HEK293 (cell line): Measurements from ENCODE around the gene NOSIP.

Experiments
- CTCF ChIA-PET: fragments of 350-600 bp; formaldehyde crosslinking; extraction: SDS; loops from one replicate; lab custom pipeline; 2021; ENCODE audit warnings: antibody characterized with exemption; lab: Yijun Ruan, JAX
- POLR2A ChIA-PET: fragments of 300-600 bp; formaldehyde crosslinking; extraction: SDS; loops from one replicate; lab custom pipeline; 2020; ENCODE audit warnings: antibody characterized with exemption, inconsistent platforms; lab: Yijun Ruan, JAX
- H3K27ac ChIP-seq: fragments of 200-500 bp; sonication (Bioruptor generic); 2 replicates; pipeline ENCODE4 v1.5.1; 2014; ENCODE audit warnings: low read depth, low read length, control low read depth, inconsistent platforms; ENCODE audit errors: extremely low read depth
- H3K36me3 ChIP-seq, 2 experiments: fragments of 200-500 bp in 1 of 2; sonication (Bioruptor generic) in 1 of 2; 1 replicate in 1 of 2; 2 replicates in 1 of 2; pipeline ENCODE4 v1.5.1; 2014 to 2017; ENCODE audit warnings: inconsistent platforms in 2 of 2, low read length in 2 of 2; ENCODE audit not compliant: control insufficient read depth in 2 of 2, insufficient read depth in 1 of 2
- H3K4me1 ChIP-seq: fragments of 200-500 bp; sonication (Bioruptor generic); 2 replicates; pipeline ENCODE4 v1.5.1; 2014; ENCODE audit warnings: mild to moderate bottlenecking, low read length, inconsistent platforms; ENCODE audit not compliant: control insufficient read depth, insufficient read depth
- H3K4me3 ChIP-seq: 2 replicates; pipeline ENCODE4 v1.5.1; 2011; ENCODE audit warnings: low read depth, mild to moderate bottlenecking, control low read depth, low read length, moderate library complexity
- H3K9me3 ChIP-seq: fragments of 200-500 bp; sonication (Bioruptor generic); 2 replicates; pipeline ENCODE4 v1.5.1; 2014; ENCODE audit warnings: low read depth, low read length, inconsistent platforms; ENCODE audit not compliant: control insufficient read depth, insufficient read depth
- GLIS2 ChIP-seq: fragments of 450-650 bp; formaldehyde crosslinking; IDR thresholded peaks from 2 replicates; pipeline ENCODE4 v1.5.1; 2016; ENCODE audit warnings: missing biosample characterization, missing genetic modification characterization
- REPIN1 ChIP-seq: fragments of 450-650 bp; formaldehyde crosslinking; IDR thresholded peaks from 2 replicates; pipeline ENCODE4 v1.5.1; 2017; ENCODE audit warnings: missing biosample characterization, missing genetic modification characterization, low read depth
- ZBTB20 ChIP-seq: fragments of 450-650 bp; formaldehyde crosslinking; IDR thresholded peaks from 2 replicates; pipeline ENCODE4 v1.5.1; 2016; ENCODE audit warnings: missing biosample characterization, missing genetic modification characterization
- ZBTB21 ChIP-seq: fragments of 450-650 bp; formaldehyde crosslinking; IDR thresholded peaks from 2 replicates; pipeline ENCODE4 v1.5.1; 2017; ENCODE audit warnings: missing biosample characterization, missing genetic modification characterization
- ZNF423 ChIP-seq: fragments of 450-650 bp; formaldehyde crosslinking; IDR thresholded peaks from 2 replicates; pipeline ENCODE4 v1.5.1; 2016; ENCODE audit warnings: missing biosample characterization, missing genetic modification characterization
- ZNF558 ChIP-seq: fragments of 450-650 bp; formaldehyde crosslinking; IDR thresholded peaks from 2 replicates; pipeline ENCODE4 v1.5.1; 2016; ENCODE audit warnings: missing biosample characterization, missing genetic modification characterization
- ZNF600 ChIP-seq: fragments of 450-650 bp; formaldehyde crosslinking; IDR thresholded peaks from 2 replicates; pipeline ENCODE4 v1.5.1; 2016; ENCODE audit warnings: missing biosample characterization, missing genetic modification characterization
- ZSCAN23 ChIP-seq: fragments of 450-650 bp; formaldehyde crosslinking; IDR thresholded peaks from 2 replicates; pipeline ENCODE4 v1.5.1; 2016; ENCODE audit warnings: missing biosample characterization, missing genetic modification characterization
- TF ChIP-seq, protein P1 (sequence below): fragments of 450-650 bp; IDR thresholded peaks from 2 replicates; pipeline ENCODE4 v1.5.1; 2018; ENCODE audit warnings: missing biosample characterization, mild to moderate bottlenecking, missing genetic modification characterization
- TF ChIP-seq, protein P2 (sequence below): fragments of 450-650 bp; formaldehyde crosslinking; IDR thresholded peaks from 2 replicates; pipeline ENCODE4 v1.5.1; 2016; ENCODE audit warnings: missing biosample characterization, missing genetic modification characterization
- TF ChIP-seq, protein P3 (sequence below): fragments of 450-650 bp; formaldehyde crosslinking; IDR thresholded peaks from 2 replicates; pipeline ENCODE4 v1.5.1; 2016; ENCODE audit warnings: missing biosample characterization, missing genetic modification characterization
- TF ChIP-seq, protein P4 (sequence below): IDR thresholded peaks from 2 replicates; pipeline ENCODE4 v1.6.1; 2011; ENCODE audit warnings: mild to moderate bottlenecking, low read depth, low read length, borderline replicate concordance
- TF ChIP-seq, protein P5 (sequence below): fragments of 450-650 bp; formaldehyde crosslinking; IDR thresholded peaks from 2 replicates; pipeline ENCODE4 v1.5.1; 2016; ENCODE audit warnings: missing biosample characterization, missing genetic modification characterization, borderline replicate concordance

NOSIP gene

DNA sequence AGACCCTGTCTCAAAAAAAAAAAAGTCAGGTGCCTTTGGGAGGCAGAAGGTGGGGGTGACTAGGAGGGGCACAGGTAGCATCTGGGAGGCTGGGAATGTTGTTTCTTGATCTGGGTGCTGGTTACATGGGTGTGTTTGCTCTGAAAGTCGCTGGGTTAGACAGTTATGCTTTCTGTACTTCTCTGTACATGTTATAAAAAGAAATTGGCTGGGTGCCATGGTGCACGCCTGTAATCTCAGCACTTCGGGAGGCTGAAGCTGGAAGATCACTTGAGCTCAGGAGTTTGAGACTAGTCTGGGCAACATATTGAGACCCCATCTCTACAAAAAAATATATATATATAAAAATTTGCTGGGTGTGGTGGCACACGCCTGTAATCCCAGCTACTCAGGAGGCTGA is 15.1 kb downstream of the NOSIP start (continued):
- TF ChIP-seq, protein P1, sequence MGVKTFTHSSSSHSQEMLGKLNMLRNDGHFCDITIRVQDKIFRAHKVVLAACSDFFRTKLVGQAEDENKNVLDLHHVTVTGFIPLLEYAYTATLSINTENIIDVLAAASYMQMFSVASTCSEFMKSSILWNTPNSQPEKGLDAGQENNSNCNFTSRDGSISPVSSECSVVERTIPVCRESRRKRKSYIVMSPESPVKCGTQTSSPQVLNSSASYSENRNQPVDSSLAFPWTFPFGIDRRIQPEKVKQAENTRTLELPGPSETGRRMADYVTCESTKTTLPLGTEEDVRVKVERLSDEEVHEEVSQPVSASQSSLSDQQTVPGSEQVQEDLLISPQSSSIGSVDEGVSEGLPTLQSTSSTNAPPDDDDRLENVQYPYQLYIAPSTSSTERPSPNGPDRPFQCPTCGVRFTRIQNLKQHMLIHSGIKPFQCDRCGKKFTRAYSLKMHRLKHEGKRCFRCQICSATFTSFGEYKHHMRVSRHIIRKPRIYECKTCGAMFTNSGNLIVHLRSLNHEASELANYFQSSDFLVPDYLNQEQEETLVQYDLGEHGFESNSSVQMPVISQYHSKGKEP (tag by site-specific recombination) = no peak
- no peak for TF ChIP-seq ZBTB21 (tag by site-specific recombination)
- TF ChIP-seq, protein P2, sequence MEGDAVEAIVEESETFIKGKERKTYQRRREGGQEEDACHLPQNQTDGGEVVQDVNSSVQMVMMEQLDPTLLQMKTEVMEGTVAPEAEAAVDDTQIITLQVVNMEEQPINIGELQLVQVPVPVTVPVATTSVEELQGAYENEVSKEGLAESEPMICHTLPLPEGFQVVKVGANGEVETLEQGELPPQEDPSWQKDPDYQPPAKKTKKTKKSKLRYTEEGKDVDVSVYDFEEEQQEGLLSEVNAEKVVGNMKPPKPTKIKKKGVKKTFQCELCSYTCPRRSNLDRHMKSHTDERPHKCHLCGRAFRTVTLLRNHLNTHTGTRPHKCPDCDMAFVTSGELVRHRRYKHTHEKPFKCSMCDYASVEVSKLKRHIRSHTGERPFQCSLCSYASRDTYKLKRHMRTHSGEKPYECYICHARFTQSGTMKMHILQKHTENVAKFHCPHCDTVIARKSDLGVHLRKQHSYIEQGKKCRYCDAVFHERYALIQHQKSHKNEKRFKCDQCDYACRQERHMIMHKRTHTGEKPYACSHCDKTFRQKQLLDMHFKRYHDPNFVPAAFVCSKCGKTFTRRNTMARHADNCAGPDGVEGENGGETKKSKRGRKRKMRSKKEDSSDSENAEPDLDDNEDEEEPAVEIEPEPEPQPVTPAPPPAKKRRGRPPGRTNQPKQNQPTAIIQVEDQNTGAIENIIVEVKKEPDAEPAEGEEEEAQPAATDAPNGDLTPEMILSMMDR (tag by site-specific recombination) = no peak
- TF ChIP-seq ZNF558 (tag by site-specific recombination) = no peak

DNA sequence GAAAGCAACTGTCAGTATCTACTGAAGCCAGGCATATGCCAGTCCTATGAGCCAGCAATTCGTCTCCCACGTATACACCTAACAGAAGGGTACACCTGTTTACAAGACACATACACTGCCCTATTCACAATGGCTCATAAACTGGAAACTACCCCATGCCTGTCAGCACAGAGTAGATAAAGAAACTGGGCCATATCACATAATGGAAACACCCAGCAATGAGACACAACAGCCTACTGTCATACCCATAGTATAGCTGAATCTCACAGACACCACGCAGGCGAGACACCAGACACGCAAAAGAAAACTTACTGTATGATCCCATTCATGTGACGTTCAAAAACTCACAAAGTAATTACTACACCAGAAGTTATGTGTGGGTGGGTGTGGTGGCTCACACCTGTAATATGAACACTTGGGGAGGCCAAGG is 15.7 kb downstream of the NOSIP start:
- no peak overlapping the region for H3K27ac ChIP-seq
- H3K4me3 ChIP-seq = no peak overlapping the region
- peaks cover 7 to 13% of the 10 kb centered on the region in 2 experiments; a peak in 2 of 3 replicates for H3K36me3 ChIP-seq
- H3K4me1 ChIP-seq = peaks cover 12% of the 10 kb centered on the region
- POLR2A ChIA-PET = no interaction called here
- TF ChIP-seq GLIS2 (tag by site-specific recombination) = no peak
- no peak for TF ChIP-seq ZBTB21 (tag by site-specific recombination)
- no peak for TF ChIP-seq ZNF558 (tag by site-specific recombination)
- no peak for TF ChIP-seq ZNF600
- TF ChIP-seq, protein P3, sequence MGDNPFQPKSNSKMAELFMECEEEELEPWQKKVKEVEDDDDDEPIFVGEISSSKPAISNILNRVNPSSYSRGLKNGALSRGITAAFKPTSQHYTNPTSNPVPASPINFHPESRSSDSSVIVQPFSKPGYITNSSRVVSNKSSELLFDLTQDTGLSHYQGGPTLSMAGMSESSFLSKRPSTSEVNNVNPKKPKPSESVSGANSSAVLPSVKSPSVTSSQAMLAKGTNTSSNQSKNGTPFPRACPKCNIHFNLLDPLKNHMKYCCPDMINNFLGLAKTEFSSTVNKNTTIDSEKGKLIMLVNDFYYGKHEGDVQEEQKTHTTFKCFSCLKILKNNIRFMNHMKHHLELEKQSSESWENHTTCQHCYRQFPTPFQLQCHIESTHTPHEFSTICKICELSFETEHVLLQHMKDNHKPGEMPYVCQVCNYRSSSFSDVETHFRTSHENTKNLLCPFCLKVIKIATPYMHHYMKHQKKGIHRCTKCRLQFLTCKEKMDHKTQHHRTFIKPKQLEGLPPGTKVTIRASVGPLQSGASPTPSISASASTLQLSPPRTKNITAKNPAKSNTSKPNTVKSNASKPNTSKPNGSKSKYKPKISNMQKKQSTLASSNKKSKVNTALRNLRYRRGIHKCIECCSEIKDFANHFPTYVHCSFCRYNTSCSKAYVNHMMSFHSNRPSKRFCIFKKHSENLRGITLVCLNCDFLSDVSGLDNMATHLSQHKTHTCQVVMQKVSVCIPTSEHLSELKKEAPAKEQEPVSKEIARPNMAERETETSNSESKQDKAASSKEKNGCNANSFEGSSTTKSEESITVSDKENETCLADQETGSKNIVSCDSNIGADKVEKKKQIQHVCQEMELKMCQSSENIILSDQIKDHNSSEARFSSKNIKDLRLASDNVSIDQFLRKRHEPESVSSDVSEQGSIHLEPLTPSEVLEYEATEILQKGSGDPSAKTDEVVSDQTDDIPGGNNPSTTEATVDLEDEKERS = no peak
- TF ChIP-seq, protein P4, sequence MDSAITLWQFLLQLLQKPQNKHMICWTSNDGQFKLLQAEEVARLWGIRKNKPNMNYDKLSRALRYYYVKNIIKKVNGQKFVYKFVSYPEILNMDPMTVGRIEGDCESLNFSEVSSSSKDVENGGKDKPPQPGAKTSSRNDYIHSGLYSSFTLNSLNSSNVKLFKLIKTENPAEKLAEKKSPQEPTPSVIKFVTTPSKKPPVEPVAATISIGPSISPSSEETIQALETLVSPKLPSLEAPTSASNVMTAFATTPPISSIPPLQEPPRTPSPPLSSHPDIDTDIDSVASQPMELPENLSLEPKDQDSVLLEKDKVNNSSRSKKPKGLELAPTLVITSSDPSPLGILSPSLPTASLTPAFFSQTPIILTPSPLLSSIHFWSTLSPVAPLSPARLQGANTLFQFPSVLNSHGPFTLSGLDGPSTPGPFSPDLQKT = no peak
- TF ChIP-seq ZSCAN23 (tag by site-specific recombination) = no peak
- no peak for TF ChIP-seq REPIN1 (tag by site-specific recombination)
- no peak for TF ChIP-seq ZNF423 (tag by site-specific recombination)
- TF ChIP-seq ZBTB20 (tag by site-specific recombination) = no peak
- TF ChIP-seq, protein P5, sequence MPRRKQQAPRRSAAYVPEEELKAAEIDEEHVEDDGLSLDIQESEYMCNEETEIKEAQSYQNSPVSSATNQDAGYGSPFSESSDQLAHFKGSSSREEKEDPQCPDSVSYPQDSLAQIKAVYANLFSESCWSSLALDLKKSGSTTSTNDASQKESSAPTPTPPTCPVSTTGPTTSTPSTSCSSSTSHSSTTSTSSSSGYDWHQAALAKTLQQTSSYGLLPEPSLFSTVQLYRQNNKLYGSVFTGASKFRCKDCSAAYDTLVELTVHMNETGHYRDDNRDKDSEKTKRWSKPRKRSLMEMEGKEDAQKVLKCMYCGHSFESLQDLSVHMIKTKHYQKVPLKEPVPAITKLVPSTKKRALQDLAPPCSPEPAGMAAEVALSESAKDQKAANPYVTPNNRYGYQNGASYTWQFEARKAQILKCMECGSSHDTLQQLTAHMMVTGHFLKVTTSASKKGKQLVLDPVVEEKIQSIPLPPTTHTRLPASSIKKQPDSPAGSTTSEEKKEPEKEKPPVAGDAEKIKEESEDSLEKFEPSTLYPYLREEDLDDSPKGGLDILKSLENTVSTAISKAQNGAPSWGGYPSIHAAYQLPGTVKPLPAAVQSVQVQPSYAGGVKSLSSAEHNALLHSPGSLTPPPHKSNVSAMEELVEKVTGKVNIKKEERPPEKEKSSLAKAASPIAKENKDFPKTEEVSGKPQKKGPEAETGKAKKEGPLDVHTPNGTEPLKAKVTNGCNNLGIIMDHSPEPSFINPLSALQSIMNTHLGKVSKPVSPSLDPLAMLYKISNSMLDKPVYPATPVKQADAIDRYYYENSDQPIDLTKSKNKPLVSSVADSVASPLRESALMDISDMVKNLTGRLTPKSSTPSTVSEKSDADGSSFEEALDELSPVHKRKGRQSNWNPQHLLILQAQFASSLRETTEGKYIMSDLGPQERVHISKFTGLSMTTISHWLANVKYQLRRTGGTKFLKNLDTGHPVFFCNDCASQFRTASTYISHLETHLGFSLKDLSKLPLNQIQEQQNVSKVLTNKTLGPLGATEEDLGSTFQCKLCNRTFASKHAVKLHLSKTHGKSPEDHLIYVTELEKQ (tag by site-specific recombination) = no peak
- CTCF ChIA-PET = interaction anchor here (0.6 to 9.9 kb wide), 4 partner anchors 16 to 108 kb away, joined by 3 to 84 read pairs (median 4); no protein-coding TSS in a partner anchor
- H3K9me3 ChIP-seq = no peaks in the 10 kb centered on the region
